ENCODE measurements around the gene MT1E. TPM values are rescaled to one million over a fixed set of nuclear protein-coding genes. Genes with fewer than 3 reads are reported as not detected.

MT1E gene
- total RNA-seq, 1 experiment from 2014 or later = 25.9 TPM

DNA sequence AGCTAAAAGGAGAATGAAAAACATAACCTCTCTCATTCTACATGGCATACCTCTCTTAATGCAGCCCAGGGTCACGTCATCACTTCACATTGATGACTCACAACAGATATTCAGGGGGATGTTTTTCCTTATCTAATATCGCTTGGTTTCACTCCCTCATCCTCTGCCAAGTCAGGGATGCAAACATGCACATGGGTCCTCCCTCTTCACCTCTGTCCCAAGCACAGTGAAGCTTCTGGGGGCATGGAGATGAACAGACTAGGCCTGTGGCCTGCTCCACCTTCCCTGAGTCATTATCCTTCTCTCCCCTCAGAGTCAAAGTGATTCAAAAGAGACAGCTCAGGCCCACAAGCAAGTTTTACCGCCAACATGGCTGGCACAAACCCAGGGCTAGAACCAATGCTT lies 19.5 kb upstream of the MT1E start:
- Histone ChIP-seq H2BK20ac (ENCODE audit: low read depth, low read length, poor library complexity, severe bottlenecking) (no peak overlapping the region), H3K27ac (ENCODE audit: insufficient read length, low read depth, low read length) (no peak overlapping the region), H3K27me3 (ENCODE audit: insufficient read depth, low read length) (peaks cover 21% of the 10 kb centered on the region; the same call in 1 of the 2 replicates), H3K79me1 (ENCODE audit: insufficient read depth, low read depth, low read length, poor library complexity, severe bottlenecking) (no peaks in the 10 kb centered on the region), H3K79me2 (ENCODE audit: insufficient read depth, low read length) (no peaks in the 10 kb centered on the region), H3K9ac (ENCODE audit: extremely low read depth, insufficient read length, low read length) (no peak overlapping the region), H3K18ac (ENCODE audit: insufficient read length, low read depth, low read length) (no peak overlapping the region), H3K14ac (ENCODE audit: insufficient read depth, low read length) (no peak overlapping the region), H3K9me3 (ENCODE audit: control insufficient read depth, low read depth, low read length) (no peaks in the 10 kb centered on the region), H3K23me2 (ENCODE audit: insufficient read length, low read depth, low read length, poor library complexity, severe bottlenecking) (peaks cover 8% of the 10 kb centered on the region), H4K8ac (replicated peaks; ENCODE audit: insufficient read length, low read depth, low read length) (no peak overlapping the region), H2BK12ac (ENCODE audit: insufficient read length, low read depth, low read length) (no peak overlapping the region), H3K56ac (ENCODE audit: insufficient read length, low read depth, low read length) (no peak overlapping the region), H3T11ph (ENCODE audit: low read length) (no peak overlapping the region), H2BK5ac (ENCODE audit: insufficient read length, low read length) (no peak overlapping the region), H2AK5ac (ENCODE audit: insufficient read length, low read length) (no peak overlapping the region), H4K91ac (ENCODE audit: insufficient read length, low read depth, low read length) (no peak overlapping the region), H2AFZ (ENCODE audit: low read length) (no peak overlapping the region), H4K20me1 (ENCODE audit: control insufficient read depth, insufficient read depth, insufficient read length) (no peaks in the 10 kb centered on the region), H3K4me2 (ENCODE audit: insufficient read depth, insufficient read length, low read length) (no peak overlapping the region), H2BK15ac (ENCODE audit: low read depth, low read length) (no peak overlapping the region), H4K5ac (ENCODE audit: insufficient read length, low read depth, low read length) (no peak overlapping the region), H2BK120ac (ENCODE audit: low read depth, low read length, poor library complexity, severe bottlenecking) (no peak overlapping the region), H3K23ac (ENCODE audit: insufficient read length, low read depth, low read length) (no peak overlapping the region), H3K4me1 (ENCODE audit: insufficient read depth, low read length) (peaks cover 6% of the 10 kb centered on the region; the same call in 1 of the 2 replicates), H3K4ac (ENCODE audit: low read depth, low read length) (no peak overlapping the region)
- Mint-ChIP-seq H3K9me3 (no peaks in the 10 kb centered on the region), H3K36me3 (ENCODE audit: insufficient read depth in 1 of 3, low read depth in 3 of 3) (no peaks in the 10 kb centered on the region), H3K4me1 (peaks cover 32 to 38% of the 10 kb centered on the region in 2 experiments), H3K27ac (peak overlapping the region in 1 of 3 experiments; percentile 13; a peak in 1 of 7 replicates), H3K27me3 (ENCODE audit: low read depth) (peaks cover 79% of the 10 kb centered on the region), H3K4me3 (no peak overlapping the region)
- TF ChIP-seq, protein P1, sequence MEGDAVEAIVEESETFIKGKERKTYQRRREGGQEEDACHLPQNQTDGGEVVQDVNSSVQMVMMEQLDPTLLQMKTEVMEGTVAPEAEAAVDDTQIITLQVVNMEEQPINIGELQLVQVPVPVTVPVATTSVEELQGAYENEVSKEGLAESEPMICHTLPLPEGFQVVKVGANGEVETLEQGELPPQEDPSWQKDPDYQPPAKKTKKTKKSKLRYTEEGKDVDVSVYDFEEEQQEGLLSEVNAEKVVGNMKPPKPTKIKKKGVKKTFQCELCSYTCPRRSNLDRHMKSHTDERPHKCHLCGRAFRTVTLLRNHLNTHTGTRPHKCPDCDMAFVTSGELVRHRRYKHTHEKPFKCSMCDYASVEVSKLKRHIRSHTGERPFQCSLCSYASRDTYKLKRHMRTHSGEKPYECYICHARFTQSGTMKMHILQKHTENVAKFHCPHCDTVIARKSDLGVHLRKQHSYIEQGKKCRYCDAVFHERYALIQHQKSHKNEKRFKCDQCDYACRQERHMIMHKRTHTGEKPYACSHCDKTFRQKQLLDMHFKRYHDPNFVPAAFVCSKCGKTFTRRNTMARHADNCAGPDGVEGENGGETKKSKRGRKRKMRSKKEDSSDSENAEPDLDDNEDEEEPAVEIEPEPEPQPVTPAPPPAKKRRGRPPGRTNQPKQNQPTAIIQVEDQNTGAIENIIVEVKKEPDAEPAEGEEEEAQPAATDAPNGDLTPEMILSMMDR (conservative IDR thresholded peaks at IDR 0.05) = no peak
- WGBS (ENCODE audit: extremely low coverage, insufficient read length, low lambda C conversion rate) = no CpG with 5 or more reads among the region's 3 CpGs
- DNase-seq = no peak

Data from H9 (cell line).